Astrocyte (in vitro differentiated cells and primary cell): ENCODE results near the gene FBLN5. TPM values are rescaled to one million over a fixed set of nuclear protein-coding genes. Genes with fewer than 3 reads are reported as not detected.
"Not testable (repeated sequence)": the region's sequence is repeated elsewhere in the genome, so short reads cannot be mapped to it uniquely, and the experiment has no call there.

Experiments used
- DNase-seq: peaks from one replicate; pipeline ENCODE4 v3.0.0-alpha.2; 2010; ENCODE audit warnings: low read depth
- FAIRE-seq: peaks from 2 replicates; lab custom pipeline; 2011; peaks lifted over from hg19 to GRCh38; lab: Jason Lieb, UNC
- H2AFZ ChIP-seq: 2 replicates; pipeline ENCODE4 v1.6.0; 2012; ENCODE audit warnings: low read depth, low read length, inconsistent platforms
- H3K27ac ChIP-seq: 2 replicates; pipeline ENCODE4 v1.5.1; 2011; ENCODE audit warnings: low read depth, low read length, inconsistent platforms
- H3K27me3 ChIP-seq: 2 replicates; pipeline ENCODE4 v1.6.0; 2011; ENCODE audit warnings: low read length, inconsistent platforms; ENCODE audit not compliant: insufficient read depth
- H3K36me3 ChIP-seq: 2 replicates; pipeline ENCODE4 v1.5.1; 2011; ENCODE audit warnings: low read length, inconsistent platforms; ENCODE audit not compliant: insufficient read depth
- H3K4me1 ChIP-seq: 2 replicates; pipeline ENCODE4 v1.5.1; 2011; ENCODE audit warnings: low read length, inconsistent platforms; ENCODE audit not compliant: insufficient read depth
- H3K4me2 ChIP-seq: 2 replicates; pipeline ENCODE4 v1.6.0; 2012; ENCODE audit warnings: low read length, inconsistent platforms
- H3K4me3 ChIP-seq: 2 replicates; pipeline ENCODE4 v1.5.1; 2011; ENCODE audit warnings: low read depth, mild to moderate bottlenecking, low read length, inconsistent platforms; ENCODE audit not compliant: insufficient read depth
- H3K79me2 ChIP-seq: 2 replicates; pipeline ENCODE4 v1.6.0; 2012; ENCODE audit warnings: mild to moderate bottlenecking, low read length, inconsistent platforms; ENCODE audit not compliant: insufficient read depth
- H3K9ac ChIP-seq: 2 replicates; pipeline ENCODE4 v1.6.0; 2012; ENCODE audit warnings: mild to moderate bottlenecking, low read length, inconsistent platforms
- H3K9me3 ChIP-seq: 2 replicates; pipeline ENCODE4 v1.5.1; 2012; ENCODE audit warnings: low read depth, mild to moderate bottlenecking, low read length, inconsistent platforms; ENCODE audit not compliant: insufficient read depth
- H4K20me1 ChIP-seq: 2 replicates; pipeline ENCODE4 v1.6.0; 2012; ENCODE audit warnings: low read length, inconsistent platforms; ENCODE audit not compliant: insufficient read depth
- H3K27ac Mint-ChIP-seq: one replicate; pipeline ENCODE4 v1.8.0; 2021; ENCODE audit warnings: mild to moderate bottlenecking, mixed read lengths; ENCODE audit not compliant: unreplicated experiment
- H3K27me3 Mint-ChIP-seq: one replicate; pipeline ENCODE4 v1.8.0; 2021; ENCODE audit warnings: low read depth, mixed read lengths; ENCODE audit not compliant: unreplicated experiment
- H3K36me3 Mint-ChIP-seq: one replicate; pipeline ENCODE4 v1.8.0; 2021; ENCODE audit warnings: low read depth, mixed read lengths; ENCODE audit not compliant: unreplicated experiment
- H3K4me1 Mint-ChIP-seq: one replicate; pipeline ENCODE4 v1.8.0; 2021; ENCODE audit warnings: low read depth, mixed read lengths; ENCODE audit not compliant: unreplicated experiment
- H3K4me3 Mint-ChIP-seq: one replicate; pipeline ENCODE4 v1.8.0; 2021; ENCODE audit warnings: mild to moderate bottlenecking, moderate library complexity, mixed read lengths; ENCODE audit not compliant: unreplicated experiment
- H3K9me3 Mint-ChIP-seq: one replicate; pipeline ENCODE4 v1.8.0; 2021; ENCODE audit warnings: mild to moderate bottlenecking, mixed read lengths; ENCODE audit not compliant: unreplicated experiment
- EZH2 ChIP-seq: IDR thresholded peaks from 2 replicates; pipeline ENCODE4 v1.6.1; 2012; ENCODE audit warnings: mild to moderate bottlenecking, low read length, inconsistent platforms; ENCODE audit not compliant: insufficient read depth
- total RNA-seq: library from RNA; stranded (reverse); gene quantifications from 2 replicates; pipeline ENCODE4 v1.2.1, GENCODE V29; 2021
- TF ChIP-seq, protein P1 (sequence below): IDR thresholded peaks from 2 replicates; pipeline ENCODE4 v1.5.1; 2011; ENCODE audit warnings: low read depth, mild to moderate bottlenecking, inconsistent platforms, low read length, moderate library complexity; ENCODE audit not compliant: insufficient read depth

FBLN5 gene
- total RNA-seq, 1 donor from 2014 or later, result 12.5 TPM

- TF ChIP-seq, protein P1, sequence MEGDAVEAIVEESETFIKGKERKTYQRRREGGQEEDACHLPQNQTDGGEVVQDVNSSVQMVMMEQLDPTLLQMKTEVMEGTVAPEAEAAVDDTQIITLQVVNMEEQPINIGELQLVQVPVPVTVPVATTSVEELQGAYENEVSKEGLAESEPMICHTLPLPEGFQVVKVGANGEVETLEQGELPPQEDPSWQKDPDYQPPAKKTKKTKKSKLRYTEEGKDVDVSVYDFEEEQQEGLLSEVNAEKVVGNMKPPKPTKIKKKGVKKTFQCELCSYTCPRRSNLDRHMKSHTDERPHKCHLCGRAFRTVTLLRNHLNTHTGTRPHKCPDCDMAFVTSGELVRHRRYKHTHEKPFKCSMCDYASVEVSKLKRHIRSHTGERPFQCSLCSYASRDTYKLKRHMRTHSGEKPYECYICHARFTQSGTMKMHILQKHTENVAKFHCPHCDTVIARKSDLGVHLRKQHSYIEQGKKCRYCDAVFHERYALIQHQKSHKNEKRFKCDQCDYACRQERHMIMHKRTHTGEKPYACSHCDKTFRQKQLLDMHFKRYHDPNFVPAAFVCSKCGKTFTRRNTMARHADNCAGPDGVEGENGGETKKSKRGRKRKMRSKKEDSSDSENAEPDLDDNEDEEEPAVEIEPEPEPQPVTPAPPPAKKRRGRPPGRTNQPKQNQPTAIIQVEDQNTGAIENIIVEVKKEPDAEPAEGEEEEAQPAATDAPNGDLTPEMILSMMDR, result no peak
- no peak for TF ChIP-seq EZH2
- H3K9me3 ChIP-seq, result peaks cover 10% of the 10 kb centered on the region
- no peak overlapping the region for H3K4me2 ChIP-seq
- H2AFZ ChIP-seq, result no peak overlapping the region
- no peak overlapping the region for H3K4me3 Mint-ChIP-seq
- FAIRE-seq, result no peak
- peaks cover 4% of the 10 kb centered on the region for H3K27me3 ChIP-seq
- no peak overlapping the region for H3K27ac Mint-ChIP-seq
- no peaks in the 10 kb centered on the region for H3K36me3 ChIP-seq
- no peak for DNase-seq
- no peaks in the 10 kb centered on the region for H4K20me1 ChIP-seq
- peaks cover 2% of the 10 kb centered on the region for H3K36me3 Mint-ChIP-seq
- H3K27me3 Mint-ChIP-seq, result peaks cover 23% of the 10 kb centered on the region
- peaks cover 6% of the 10 kb centered on the region for H3K4me1 ChIP-seq
- H3K27ac ChIP-seq, result no peak overlapping the region
- no peaks in the 10 kb centered on the region for H3K9me3 Mint-ChIP-seq
- no peaks in the 10 kb centered on the region for H3K79me2 ChIP-seq
- no peak overlapping the region for H3K4me3 ChIP-seq
- peaks cover 12% of the 10 kb centered on the region for H3K4me1 Mint-ChIP-seq
- no peak overlapping the region for H3K9ac ChIP-seq
Measured at GRCh38 chr14:91872517-91873470, 74.7 kb downstream of the FBLN5 start.

- TF ChIP-seq, protein P1, result no peak
- TF ChIP-seq EZH2, result no peak
- H3K4me3 Mint-ChIP-seq, result no peak overlapping the region
- H3K4me1 Mint-ChIP-seq, result peaks cover 12% of the 10 kb centered on the region
- H3K9me3 Mint-ChIP-seq, result peaks cover 3% of the 10 kb centered on the region
- H3K27me3 Mint-ChIP-seq, result peaks cover 23% of the 10 kb centered on the region
- H3K27ac Mint-ChIP-seq, result no peak overlapping the region
- Histone ChIP-seq H3K4me2 (no peak overlapping the region), H3K27me3 (peaks cover 9% of the 10 kb centered on the region), H3K4me3 (no peak overlapping the region), H2AFZ (no peak overlapping the region), H3K79me2 (no peaks in the 10 kb centered on the region), H3K9me3 (peaks cover 14% of the 10 kb centered on the region), H3K4me1 (peaks cover 6% of the 10 kb centered on the region), H3K27ac (no peak overlapping the region), H3K36me3 (no peaks in the 10 kb centered on the region), H3K9ac (no peak overlapping the region), H4K20me1 (no peaks in the 10 kb centered on the region)
- H3K36me3 Mint-ChIP-seq, result peaks cover 4% of the 10 kb centered on the region
- FAIRE-seq, result no peak
- no peak for DNase-seq
Measured at GRCh38 chr14:91872011-91872501, 75.4 kb downstream of the FBLN5 start.

DNA sequence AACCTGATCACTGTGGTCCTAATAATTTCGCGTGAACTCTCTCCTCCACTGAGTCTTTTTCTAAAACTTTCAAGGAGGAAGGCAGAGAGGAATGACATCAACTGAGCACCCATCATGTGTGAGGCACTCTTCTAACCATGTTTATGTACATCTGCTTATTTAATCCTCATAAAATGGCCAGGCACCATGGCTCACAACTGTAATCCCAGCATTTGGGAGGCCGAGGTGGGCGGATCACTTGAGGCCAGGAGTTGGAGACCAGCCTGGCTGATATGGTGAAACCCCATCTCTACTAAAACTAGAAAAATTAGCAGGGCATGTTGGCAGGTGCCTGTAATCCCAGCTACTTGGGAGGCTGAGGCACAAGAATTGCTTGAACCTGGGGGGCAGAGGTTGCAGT lies 76.1 kb downstream of the FBLN5 start:
- Mint-ChIP-seq H3K4me1 (peaks cover 12% of the 10 kb centered on the region), H3K27me3 (peaks cover 20% of the 10 kb centered on the region)
- not testable (repeated sequence) for H4K20me1 ChIP-seq, H2AFZ ChIP-seq, H3K36me3 ChIP-seq, H3K9me3 Mint-ChIP-seq, H3K27ac Mint-ChIP-seq, H3K79me2 ChIP-seq, H3K36me3 Mint-ChIP-seq, H3K4me1 ChIP-seq, H3K4me3 ChIP-seq, H3K4me3 Mint-ChIP-seq, DNase-seq, H3K4me2 ChIP-seq, FAIRE-seq, H3K9ac ChIP-seq, H3K27ac ChIP-seq
- Histone ChIP-seq H3K27me3 (peaks cover 15% of the 10 kb centered on the region), H3K9me3 (peaks cover 14% of the 10 kb centered on the region)
